Measurements from ENCODE around the gene TSSC4.

TSSC4 gene

DNA sequence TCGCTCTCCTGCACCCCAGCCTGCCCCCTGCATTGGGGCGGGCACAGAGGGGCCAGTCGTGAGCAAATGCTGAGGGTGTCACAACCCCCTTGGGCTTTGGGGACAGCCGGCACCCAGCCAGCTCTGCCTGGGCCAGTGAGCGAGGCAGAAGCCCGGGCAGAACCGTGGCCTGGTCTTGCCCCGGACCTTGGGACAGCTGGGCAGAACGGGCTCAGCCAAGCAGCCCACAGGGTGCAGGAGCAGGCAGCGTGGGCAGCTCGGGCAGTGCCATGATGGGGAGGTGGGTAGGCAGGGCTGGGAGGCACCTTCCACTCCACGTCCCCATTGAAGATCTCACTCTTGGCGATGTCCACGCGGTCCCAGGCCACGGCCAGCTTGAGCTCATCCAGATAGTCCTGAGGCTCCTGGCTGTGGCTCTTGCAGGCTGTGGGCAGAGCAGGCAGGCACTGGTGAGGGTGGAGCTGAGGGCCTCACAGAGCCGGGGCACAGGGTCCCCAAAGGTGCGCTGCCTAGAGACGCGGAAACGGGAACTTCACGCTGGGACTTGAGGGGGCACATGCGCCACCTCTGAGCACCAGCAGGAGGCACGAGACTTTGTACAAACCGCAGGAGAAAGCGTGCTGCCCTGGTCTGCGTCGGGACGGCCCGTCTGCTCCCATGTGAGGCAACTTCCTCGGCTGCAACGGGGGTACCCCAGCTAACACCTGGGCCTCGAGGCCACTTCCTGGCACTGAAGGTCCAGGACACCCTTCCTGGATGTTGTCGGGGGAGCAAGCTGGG is 15.2 kb downstream of the TSSC4 start:
- in situ Hi-C loops (cut with MboI; ENCODE audit: low sequenced_read_pairs) = no loop called here

DNA sequence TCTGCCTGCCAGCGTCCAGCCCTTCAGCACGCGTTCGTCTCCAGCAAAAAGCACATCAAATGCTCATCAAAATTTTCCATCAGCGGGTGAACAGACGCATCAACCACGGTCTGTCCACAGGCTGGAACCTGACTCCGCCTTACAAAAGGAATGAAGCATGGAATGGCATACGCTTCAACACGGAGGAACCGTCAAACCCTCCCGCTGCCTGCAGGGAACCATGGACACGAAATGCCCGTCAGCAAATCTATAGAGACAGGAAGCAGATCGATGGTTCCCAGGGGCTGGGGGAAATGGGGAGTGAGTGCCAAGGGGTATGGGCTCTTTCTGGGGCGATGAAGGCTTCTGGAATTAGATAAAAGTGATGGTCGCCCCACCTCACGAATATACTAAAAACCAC is 16.2 kb downstream of the TSSC4 start:
- in situ Hi-C loops (cut with MboI; ENCODE audit: low sequenced_read_pairs) = no loop called here

DNA sequence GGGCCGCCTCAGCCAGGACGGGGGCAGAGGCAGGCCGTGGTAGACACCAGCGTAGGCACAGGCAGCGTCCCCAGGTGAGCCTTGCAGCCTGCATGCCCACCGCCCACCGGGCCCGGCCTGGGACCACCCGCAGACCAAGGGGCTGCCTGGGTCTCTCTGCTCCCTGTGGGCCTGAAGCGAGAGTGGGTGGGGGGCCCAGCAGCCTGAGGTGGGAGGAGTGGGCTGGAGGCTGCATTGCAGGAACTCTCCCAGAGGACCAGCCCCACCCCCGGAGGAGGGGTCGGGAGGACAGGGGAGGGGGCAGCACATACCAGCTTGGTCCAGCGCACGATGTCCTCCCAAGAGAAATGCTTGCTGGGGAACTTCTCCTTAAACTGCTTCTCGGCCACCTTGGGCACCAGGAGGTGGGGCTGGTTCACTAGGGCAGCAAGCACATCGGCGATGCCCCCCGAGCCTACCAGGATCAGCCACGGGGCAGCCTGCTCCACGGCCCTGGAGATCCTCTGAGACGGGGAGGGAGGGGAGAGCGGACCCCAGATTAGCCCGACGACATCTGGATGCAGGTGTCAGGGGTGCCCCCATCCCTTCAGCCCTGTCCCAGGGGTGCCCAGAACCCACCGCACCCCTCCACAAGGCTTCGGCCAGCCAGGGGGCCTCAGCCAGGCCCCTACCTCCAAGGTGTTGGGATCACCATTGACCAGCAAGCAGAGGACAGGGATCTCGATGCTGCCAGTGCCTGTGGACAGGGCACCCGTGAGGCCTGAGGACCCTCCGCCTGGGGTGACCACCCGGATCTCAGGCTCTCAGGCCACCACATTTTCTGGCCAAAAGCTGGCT is 17.5 kb downstream of the TSSC4 start:
- in situ Hi-C loops (cut with MboI; ENCODE audit: low sequenced_read_pairs) = no loop called here

DNA sequence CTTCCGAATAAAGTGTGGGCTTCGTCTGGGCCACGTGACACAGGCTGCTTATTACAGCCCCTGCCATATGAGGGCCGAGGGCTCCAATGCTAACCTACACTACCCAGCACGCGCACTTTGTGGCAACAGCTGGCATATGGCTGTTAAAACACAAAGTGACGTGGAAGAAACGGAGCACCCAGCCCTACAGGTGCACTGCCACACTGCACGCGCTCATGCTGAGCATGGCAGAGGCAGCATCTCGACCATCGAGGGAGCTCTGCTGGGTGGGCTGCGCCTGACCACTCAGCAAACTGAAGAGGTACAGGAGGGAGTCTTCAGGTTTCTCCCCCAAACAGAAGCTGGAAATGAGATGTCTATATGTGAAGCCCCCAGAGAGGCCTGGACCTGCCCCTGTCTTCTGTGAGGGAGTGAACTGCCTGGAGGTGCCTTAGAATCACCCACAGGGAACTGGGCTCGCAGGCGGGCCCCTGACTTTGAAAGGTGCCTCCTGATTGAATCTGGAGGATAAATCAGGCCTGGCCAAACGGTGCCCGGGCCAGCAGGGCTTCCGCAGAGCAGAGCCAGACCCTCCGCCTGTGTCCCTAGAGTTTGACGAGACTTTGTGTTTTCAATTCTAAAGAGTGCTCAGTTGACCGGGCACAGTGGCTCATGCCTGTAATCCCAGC is 18.3 kb downstream of the TSSC4 start:
- in situ Hi-C loops (cut with MboI; ENCODE audit: low sequenced_read_pairs) = no loop called here

DNA sequence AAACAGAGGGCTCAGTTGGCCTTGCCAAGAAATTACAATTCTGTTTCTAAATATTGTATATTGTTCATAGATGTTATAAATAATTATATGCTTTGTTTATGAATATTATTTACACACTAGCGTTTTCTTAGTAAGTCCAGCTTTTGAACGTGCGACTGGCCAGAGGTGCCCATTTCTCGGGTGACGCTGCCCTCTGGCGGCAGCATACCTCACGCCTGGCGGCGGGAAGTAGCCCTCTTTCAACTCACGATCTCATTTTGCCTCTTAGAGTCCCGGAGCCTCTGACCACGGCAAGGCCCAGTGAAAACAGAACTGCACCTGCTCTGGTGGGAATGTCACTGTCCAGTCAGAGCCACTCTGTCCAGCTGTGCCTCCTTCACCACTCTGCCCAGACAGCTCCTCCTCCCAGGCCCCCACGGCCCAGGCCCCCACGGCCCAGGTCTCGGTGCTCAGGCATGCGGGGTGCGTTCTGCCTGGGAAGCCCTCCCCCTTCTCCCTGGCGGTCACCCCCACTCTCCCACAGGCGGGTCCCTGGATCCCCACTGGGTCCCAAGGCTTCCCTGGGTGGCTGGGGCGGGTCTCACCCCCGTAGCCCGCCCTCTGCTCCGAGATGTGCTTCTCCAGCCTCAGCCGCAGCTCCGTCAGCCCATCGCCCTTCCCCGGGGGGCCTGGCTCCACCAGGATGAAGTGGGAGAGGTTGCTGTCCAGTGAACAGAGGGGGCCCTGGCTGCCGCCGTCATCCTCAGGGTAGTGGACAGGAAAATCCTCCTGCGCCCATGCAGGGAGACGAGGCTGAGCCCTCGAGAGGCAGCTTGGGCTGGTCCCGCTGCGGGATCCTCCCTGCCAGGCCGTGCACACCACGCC is 19.3 kb downstream of the TSSC4 start:
- in situ Hi-C loops (cut with MboI; ENCODE audit: low sequenced_read_pairs) = no loop called here

DNA sequence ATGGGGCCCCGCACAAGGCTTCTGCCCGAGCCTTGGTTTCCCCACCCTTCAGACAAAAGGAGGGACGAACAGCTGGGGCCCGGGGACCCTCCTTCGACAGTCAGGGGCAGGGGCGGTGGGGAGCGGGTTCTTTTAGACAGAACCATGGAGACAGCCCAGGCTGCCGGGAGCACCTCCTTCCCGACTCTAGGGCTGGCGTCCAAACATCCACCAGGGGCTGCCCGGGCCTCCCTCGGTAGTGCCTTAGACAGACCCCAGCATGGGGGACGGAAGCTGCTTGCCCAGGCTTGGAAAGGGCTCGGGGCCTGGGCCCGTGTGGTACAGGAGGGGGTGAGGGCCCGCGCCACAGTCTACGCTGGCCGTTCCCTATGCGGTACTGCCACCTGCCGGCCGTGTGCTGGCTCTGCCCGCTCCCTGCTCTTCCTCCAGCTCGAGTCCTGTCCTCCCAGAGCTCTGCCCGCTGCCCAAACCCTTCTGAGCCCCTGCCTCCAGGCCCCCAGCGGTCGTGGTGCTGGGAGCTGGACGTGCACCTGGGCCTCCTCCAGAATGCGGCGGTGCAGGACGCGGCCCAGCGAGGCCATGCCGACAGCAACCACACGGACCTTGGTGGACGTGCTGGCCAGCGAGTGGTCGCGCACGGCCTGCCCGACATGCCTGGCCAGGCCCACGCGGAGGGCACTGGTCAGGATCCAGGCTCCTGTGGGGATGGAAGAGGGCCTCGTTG is 20.1 kb downstream of the TSSC4 start:
- in situ Hi-C loops (cut with MboI; ENCODE audit: low sequenced_read_pairs) = no loop called here

DNA sequence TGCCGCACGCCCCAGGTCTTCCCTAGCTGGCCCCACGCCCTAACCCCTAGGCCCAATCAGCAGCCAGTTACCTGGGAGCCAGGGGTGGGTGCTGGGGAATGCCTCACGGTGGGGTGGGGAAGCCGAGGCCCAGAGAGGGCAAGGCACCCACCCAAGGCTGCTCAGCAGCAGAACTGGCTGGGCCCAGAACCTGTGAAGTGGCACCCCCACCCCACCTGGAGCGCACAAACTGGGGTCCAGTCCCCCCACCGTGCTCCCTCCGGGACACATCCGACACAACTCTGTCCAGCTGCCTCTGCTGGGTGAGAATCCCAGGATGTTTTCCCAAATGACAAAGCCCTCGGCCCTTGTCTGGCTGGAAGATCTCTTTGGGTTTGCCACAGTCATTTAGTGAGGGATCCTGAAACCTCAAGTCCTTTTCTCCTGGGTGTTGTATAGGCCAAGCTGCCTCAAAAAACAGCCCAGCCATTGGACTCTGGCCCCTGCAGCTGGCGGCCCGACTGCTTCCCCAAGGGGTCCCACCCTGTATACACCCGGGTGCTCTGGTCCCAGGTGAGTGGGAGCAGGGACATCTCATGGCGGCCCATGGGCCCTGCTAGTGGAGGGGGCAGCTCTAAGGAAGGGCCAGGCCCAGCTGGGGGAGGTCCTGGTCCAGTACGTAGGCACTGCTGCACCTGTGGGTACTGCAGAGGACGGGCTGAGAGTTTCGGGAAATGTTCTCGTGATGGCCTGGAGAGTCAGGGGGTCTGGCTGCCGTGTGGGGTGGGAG is 20.9 kb downstream of the TSSC4 start:
- in situ Hi-C loops (cut with MboI; ENCODE audit: low sequenced_read_pairs) = no loop called here

DNA sequence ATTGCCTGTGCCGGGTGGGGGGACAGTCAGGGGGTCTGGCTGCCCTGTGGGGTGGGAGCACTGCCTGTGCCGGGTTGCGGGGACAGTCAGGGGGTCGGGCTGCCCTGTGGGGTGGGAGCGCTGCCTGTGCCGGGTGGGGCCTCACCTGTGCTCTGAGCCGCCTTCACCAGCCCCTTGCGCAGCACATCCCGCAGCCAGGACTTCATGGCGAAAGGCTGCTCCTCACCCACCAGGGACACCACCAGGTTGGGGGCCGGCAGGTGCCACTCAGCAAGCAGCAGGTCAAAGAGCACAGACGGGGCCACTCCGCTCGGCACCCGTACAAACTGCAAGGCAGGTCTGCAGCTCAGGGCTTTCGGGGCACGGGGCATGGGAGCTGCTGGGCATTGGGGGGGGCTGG is 21.4 kb downstream of the TSSC4 start:
- in situ Hi-C loops (cut with MboI; ENCODE audit: low sequenced_read_pairs) = no loop called here

DNA sequence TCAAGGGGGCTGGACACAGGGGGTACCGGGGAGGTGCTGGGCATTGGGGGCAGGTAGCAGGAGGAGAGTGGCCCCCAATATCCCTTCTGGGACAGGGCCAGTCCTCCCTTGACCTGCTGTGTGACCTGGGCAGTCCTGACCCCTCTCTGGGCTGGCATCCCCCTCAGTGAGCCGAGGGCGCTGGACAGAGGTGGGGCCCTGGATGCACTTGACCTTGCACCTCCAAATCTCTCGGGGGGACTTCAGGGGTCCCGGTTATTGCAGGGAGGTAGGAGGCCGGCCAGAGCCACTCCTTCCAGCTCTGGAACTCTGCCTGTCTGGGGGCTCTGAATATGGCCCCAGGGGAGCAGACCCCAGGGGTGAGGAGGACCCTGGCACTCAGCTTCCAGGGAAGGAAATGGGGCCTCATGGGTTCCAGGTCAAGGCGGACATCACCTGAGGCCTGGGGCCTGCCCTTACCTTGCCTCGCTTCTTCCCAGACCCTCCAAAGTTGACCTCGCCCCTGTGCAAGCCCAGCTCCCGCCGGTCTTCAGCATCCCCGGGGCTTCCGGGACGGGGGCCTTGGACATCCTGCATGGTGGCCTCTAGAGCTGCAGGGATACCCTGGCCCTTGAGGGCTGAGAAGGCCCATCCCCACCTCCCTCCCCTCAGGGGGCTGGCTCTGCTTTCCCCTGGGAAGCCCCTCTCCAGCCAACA is 22.1 kb downstream of the TSSC4 start:
- in situ Hi-C loops (cut with MboI; ENCODE audit: low sequenced_read_pairs) = no loop called here

DNA sequence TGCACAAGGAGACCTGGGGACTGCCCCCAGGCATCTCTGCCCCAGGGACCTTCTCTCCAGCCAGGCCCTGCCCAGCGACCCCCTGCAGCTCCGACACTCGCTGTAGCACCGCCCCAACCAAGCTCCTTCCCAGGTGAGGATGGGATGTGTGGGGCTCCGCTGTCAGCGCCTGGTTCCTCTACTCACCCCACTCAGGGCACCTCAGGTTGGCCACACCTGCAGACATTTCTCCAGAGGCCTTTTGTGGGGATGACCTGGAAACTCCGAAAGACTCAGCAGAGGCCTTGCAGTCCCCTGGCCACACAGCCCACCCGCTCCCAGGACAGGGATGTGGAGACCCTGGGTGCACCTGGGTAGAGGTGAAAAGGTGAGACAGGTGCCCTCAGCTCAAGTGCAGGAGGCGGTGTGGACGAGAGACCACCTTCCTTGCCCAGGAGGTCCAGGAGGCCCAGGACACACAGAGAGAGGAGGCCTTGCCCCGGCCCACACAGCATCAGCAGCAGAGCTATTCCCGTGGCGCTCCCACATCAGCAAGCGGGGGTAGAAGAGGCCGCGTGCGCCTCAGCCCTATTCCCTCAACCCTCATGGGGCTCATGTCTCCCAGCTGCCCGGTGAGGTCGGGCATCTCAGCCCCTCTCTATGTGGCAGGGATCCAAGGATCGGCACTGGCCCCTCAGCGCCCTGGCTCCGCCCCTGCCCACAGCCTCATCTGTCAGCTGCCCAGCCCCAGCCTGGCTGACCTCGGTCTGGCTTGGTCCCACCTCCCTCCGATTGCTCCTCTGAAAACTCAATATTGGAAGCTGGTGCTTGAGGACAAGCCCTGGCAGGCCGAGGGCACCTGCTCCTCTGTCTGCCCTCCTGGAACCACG is 22.8 kb downstream of the TSSC4 start:
- in situ Hi-C loops (cut with MboI; ENCODE audit: low sequenced_read_pairs) = no loop called here

DNA sequence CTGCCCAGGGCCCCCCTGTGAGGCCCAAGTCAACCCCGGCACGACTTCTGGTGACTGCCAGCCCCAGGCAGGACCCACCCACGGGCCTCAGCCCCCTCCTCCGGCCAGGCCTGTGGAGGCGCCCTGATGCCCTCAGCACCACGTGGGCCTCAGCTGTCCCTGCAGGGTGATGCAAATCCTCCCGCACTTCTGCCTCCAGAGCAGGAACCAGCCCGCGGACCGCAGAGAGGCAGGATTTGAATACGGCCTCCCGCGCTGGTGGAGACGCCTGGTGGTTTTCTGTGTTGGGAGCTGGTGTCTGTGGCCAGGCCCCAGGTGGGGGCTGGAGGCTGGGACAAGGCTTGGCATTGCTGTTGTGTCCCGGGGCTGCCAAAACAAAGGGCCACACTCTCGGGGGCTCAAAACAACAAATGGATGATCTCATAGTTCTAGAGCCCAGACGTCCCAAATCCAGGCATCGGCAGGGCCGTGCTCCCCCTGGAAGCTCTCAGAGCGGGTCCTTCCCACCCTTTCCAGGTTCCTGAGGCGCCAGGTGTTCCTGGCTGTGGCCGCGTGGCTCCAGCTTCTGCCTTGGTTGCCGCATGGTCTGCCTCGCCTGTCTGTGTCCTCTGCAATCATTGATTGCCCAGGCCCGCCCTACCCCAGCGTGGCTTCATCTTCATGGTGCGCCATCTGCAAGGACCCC is 24.4 kb downstream of the TSSC4 start:
- in situ Hi-C loops (cut with MboI; ENCODE audit: low sequenced_read_pairs) = no loop called here

DNA sequence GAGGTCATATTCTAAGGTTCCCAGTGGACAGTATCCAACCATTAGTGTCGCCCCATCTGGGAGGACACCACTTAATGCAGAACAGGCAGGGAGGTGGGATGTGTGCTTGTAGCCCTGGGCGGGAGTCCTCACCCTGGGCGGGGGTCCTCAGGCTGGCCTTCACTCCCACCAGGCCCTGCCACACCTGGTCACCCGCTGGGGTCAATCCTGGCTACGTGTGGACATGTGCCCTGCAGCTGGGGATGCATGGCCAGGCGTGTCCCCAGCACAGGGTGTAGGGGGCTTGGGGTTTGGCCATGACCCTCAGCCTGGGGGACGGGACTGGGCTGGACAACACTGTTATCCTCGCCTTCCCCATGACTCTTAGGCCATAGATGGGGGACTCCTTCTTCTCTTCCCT is 25.0 kb downstream of the TSSC4 start:
- in situ Hi-C loops (cut with MboI; ENCODE audit: low sequenced_read_pairs) = no loop called here

DNA sequence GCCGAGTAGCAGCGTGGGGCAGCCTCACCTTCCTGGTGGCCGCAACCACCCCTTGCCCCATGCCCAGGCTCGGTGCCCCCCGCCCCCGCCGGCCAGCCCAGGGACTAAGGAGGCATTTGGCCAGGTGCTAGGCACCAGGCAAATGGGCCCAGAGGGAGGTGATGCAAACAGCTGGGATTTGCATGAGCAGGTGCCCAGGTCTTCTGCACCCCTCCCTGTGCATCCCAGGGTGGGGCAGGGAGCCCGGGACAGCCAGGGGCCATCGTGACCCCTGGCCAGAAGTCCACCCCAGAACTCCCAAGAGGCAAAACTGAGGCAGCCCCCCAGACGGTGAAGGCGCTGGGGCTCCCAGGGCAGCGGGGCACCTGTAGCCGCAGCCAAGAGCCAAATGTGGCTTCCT is 25.7 kb downstream of the TSSC4 start:
- in situ Hi-C loops (cut with MboI; ENCODE audit: low sequenced_read_pairs) = no loop called here

DNA sequence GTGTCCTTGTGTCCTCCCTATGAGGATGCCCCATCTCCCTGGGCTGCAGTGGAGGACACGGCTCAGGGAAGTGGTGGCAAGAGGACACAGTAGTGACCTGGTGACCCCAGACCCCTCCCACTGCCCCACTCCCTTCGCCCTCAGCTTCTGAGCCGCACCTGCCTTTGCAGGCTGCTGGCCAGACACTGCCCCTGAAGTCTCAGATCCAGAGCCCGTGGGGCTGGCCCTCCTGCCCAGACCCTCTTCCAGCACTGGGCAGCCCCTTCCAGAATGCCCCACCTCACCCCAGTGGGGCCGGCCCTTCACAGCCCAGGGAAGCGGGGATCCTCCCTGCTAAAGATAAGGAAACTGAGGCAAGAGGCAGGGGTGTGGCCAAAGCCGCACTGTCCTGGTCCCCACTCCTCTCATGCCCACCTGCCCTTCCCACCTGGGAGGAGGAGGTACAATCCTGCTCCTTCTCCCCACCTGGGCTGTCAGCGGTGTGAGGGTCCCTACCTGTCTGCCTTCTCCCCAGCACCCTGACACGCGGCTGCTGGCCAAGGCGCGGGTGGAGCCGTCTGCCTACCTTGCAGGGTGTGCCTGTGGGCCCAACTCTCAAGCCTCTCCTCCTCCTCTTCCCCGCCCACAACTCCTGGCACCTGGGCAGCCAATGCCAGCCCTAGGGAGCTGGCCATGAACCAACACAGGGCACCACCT is 26.4 kb downstream of the TSSC4 start:
- in situ Hi-C loops (cut with MboI; ENCODE audit: low sequenced_read_pairs) = no loop called here

DNA sequence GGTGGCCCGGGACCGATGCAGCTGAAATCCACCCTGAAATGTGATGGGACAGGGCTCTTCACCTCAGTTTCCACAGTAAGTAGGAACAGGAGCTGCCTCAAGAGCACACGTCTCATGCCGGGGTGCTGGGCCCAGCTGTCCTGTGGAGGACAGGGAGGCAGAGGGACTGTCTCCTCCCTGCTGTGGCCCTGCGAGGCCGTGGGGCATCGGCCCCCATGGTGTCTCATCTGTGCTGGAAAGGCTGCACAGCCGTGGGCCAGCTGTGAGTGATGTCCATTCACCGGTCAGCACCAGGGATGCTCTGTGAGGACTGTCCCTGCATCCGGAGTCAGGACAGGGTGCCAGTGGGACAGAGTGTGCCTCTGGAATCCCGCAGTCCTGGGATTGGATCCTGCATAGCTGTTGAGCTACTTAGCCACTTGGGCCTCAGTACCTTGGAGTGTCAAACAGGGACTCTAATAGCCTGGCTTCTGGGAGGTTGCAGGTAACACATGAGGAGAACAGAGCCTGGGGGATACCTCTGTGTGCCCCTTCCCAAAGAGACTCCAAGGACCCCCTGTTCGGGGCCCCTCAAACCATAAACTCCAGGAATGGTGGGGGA is 27.3 kb downstream of the TSSC4 start:
- in situ Hi-C loops (cut with MboI; ENCODE audit: low sequenced_read_pairs) = no loop called here

DNA sequence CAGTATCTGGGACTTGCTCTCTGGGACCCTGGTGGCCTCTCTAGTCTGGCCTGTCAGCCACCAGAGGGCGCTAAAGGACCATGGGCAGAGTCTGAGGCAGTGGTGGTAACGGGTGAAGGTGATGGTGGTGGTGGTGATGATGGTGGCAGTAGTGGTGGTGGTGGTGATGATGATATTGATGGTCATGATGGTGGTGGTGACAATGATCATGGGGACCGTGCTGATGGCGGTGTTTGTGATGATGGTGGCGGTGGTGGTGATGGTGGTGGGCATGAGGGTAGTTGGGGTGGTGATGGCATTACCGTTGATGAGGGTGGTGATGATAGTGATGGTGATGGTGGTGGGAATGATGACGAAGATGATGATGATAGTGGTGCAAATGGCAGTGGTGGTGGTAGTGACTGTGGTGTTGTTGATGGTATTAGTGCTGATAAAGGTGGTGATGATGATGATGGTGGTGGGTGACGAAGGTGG is 27.8 kb downstream of the TSSC4 start:
- in situ Hi-C loops (cut with MboI; ENCODE audit: low sequenced_read_pairs) = no loop called here

Measured in hTERT RPE-1 (cell line).